Measurements from ENCODE around the gene ITPKC.

ITPKC gene

GRCh38 chr19:40735013-40735771 is 18.3 kb downstream of the ITPKC start:
- TF ChIP-seq MYC (IDR thresholded peaks at IDR 0.05; ENCODE audit: low read depth, low read length) (no peak), MAX (IDR thresholded peaks at IDR 0.05; ENCODE audit: low read depth, low read length) (no peak), POLR2A (IDR thresholded peaks at IDR 0.05; ENCODE audit: extremely low read depth, insufficient read length) (no peak), CTCF (IDR thresholded peaks at IDR 0.05; ENCODE audit: low read depth, low read length) (no peak)
- DNase-seq (ENCODE audit: low read depth): no peak
- no peak overlapping the region for H3K4me3 ChIP-seq (ENCODE audit: low read depth, low read length)

GRCh38 chr19:40736661-40737060 is 19.7 kb downstream of the ITPKC start:
- TF ChIP-seq MAX (IDR thresholded peaks at IDR 0.05; ENCODE audit: low read depth, low read length) (no peak), CTCF (IDR thresholded peaks at IDR 0.05; ENCODE audit: low read depth, low read length) (no peak), MYC (IDR thresholded peaks at IDR 0.05; ENCODE audit: low read depth, low read length) (no peak), POLR2A (IDR thresholded peaks at IDR 0.05; ENCODE audit: extremely low read depth, insufficient read length) (no peak)
- H3K4me3 ChIP-seq (ENCODE audit: low read depth, low read length): no peak overlapping the region
- DNase-seq (ENCODE audit: low read depth): no peak

GRCh38 chr19:40737102-40737644 is 20.3 kb downstream of the ITPKC start:
- no peak for DNase-seq (ENCODE audit: low read depth)
- H3K4me3 ChIP-seq (ENCODE audit: low read depth, low read length): no peak overlapping the region
- TF ChIP-seq MYC (IDR thresholded peaks at IDR 0.05; ENCODE audit: low read depth, low read length) (no peak), MAX (IDR thresholded peaks at IDR 0.05; ENCODE audit: low read depth, low read length) (no peak), POLR2A (IDR thresholded peaks at IDR 0.05; ENCODE audit: extremely low read depth, insufficient read length) (no peak), CTCF (IDR thresholded peaks at IDR 0.05; ENCODE audit: low read depth, low read length) (no peak)

- no peak for TF ChIP-seq CTCF (IDR thresholded peaks at IDR 0.05; ENCODE audit: low read depth, low read length)
- TF ChIP-seq POLR2A (IDR thresholded peaks at IDR 0.05; ENCODE audit: extremely low read depth, insufficient read length): no peak
- TF ChIP-seq MYC (IDR thresholded peaks at IDR 0.05; ENCODE audit: low read depth, low read length): no peak
- TF ChIP-seq MAX (IDR thresholded peaks at IDR 0.05; ENCODE audit: low read depth, low read length): no peak
- H3K4me3 ChIP-seq (ENCODE audit: low read depth, low read length): no peak overlapping the region
- DNase-seq (ENCODE audit: low read depth): no peak
Measured at GRCh38 chr19:40739030-40739839, 22.3 kb downstream of the ITPKC start.

GRCh38 chr19:40739871-40740703 is 23.2 kb downstream of the ITPKC start:
- DNase-seq (ENCODE audit: low read depth): no peak
- H3K4me3 ChIP-seq (ENCODE audit: low read depth, low read length): no peak overlapping the region
- no peak for TF ChIP-seq POLR2A (IDR thresholded peaks at IDR 0.05; ENCODE audit: extremely low read depth, insufficient read length)
- TF ChIP-seq CTCF (IDR thresholded peaks at IDR 0.05; ENCODE audit: low read depth, low read length): no peak
- TF ChIP-seq MAX (IDR thresholded peaks at IDR 0.05; ENCODE audit: low read depth, low read length): no peak
- TF ChIP-seq MYC (IDR thresholded peaks at IDR 0.05; ENCODE audit: low read depth, low read length): no peak
